ENCODE measurements around the gene GLCCI1.
"Not testable (repeated sequence)": the region's sequence is repeated elsewhere in the genome, so short reads cannot be mapped to it uniquely, and the experiment has no call there.

Gene GLCCI1

GRCh38 chr7:8056439-8056838 lies 87.8 kb downstream of the GLCCI1 start:
- no peak for DNase-seq

- no peak for DNase-seq
These were observed 89.0 kb downstream of the GLCCI1 start for GRCh38 chr7:8057566-8057965.

GRCh38 chr7:8058322-8058721 lies 89.7 kb downstream of the GLCCI1 start:
- DNase-seq, result no peak

- DNase-seq, result no peak
These were observed 90.3 kb downstream of the GLCCI1 start for GRCh38 chr7:8058852-8059251.

GRCh38 chr7:8060241-8060640 lies 91.6 kb downstream of the GLCCI1 start:
- DNase-seq, result peak; percentile 39

GRCh38 chr7:8063300-8063699 lies 94.7 kb downstream of the GLCCI1 start:
- not testable (repeated sequence) for DNase-seq

- peak; percentile 64 for DNase-seq
These were observed 95.2 kb downstream of the GLCCI1 start for GRCh38 chr7:8063706-8064297.

GRCh38 chr7:8064828-8065227 lies 96.2 kb downstream of the GLCCI1 start:
- peak; percentile 5 for DNase-seq

- peak; percentile 85 for DNase-seq
These were observed 96.8 kb downstream of the GLCCI1 start for GRCh38 chr7:8065356-8065813.

- DNase-seq, result no peak
These were observed 100.5 kb downstream of the GLCCI1 start for GRCh38 chr7:8068892-8069686.

GRCh38 chr7:8070451-8071180 lies 102.0 kb downstream of the GLCCI1 start:
- DNase-seq, result no peak

- no peak for DNase-seq
These were observed 109.8 kb downstream of the GLCCI1 start for GRCh38 chr7:8078418-8078817.

- DNase-seq, result no peak
These were observed 114.2 kb downstream of the GLCCI1 start for GRCh38 chr7:8082762-8083161.

- no peak for DNase-seq
These were observed 116.2 kb downstream of the GLCCI1 start for GRCh38 chr7:8084836-8085235.

- no peak for DNase-seq
These were observed 116.8 kb downstream of the GLCCI1 start for GRCh38 chr7:8085420-8085819.

GRCh38 chr7:8086239-8086638 lies 117.6 kb downstream of the GLCCI1 start:
- DNase-seq, result no peak

- no peak for DNase-seq
These were observed 120.6 kb downstream of the GLCCI1 start for GRCh38 chr7:8089036-8089780.

GRCh38 chr7:8092140-8092539 lies 123.5 kb downstream of the GLCCI1 start:
- no peak for DNase-seq

GRCh38 chr7:8094164-8095140 lies 125.9 kb downstream of the GLCCI1 start:
- no peak for DNase-seq

- not testable (repeated sequence) for DNase-seq
These were observed 132.7 kb downstream of the GLCCI1 start for GRCh38 chr7:8101292-8101691.

GRCh38 chr7:8103282-8103681 lies 134.7 kb downstream of the GLCCI1 start:
- no peak for DNase-seq
